ENCODE results near the gene ZMYND15.
"Not testable (repeated sequence)": the region's sequence is repeated elsewhere in the genome, so short reads cannot be mapped to it uniquely, and the experiment has no call there.

ZMYND15 gene, protein sequence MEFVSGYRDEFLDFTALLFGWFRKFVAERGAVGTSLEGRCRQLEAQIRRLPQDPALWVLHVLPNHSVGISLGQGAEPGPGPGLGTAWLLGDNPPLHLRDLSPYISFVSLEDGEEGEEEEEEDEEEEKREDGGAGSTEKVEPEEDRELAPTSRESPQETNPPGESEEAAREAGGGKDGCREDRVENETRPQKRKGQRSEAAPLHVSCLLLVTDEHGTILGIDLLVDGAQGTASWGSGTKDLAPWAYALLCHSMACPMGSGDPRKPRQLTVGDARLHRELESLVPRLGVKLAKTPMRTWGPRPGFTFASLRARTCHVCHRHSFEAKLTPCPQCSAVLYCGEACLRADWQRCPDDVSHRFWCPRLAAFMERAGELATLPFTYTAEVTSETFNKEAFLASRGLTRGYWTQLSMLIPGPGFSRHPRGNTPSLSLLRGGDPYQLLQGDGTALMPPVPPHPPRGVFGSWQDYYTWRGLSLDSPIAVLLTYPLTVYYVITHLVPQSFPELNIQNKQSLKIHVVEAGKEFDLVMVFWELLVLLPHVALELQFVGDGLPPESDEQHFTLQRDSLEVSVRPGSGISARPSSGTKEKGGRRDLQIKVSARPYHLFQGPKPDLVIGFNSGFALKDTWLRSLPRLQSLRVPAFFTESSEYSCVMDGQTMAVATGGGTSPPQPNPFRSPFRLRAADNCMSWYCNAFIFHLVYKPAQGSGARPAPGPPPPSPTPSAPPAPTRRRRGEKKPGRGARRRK

GRCh38 chr17:4739122-4740024 lies at the start of gene ZMYND15, which contains the start of gene CXCL16:
Gene ZMYND15 (plus strand): TSS chr17:4739833. CDS start chr17:4740549, 716 bp downstream.
Gene CXCL16 (minus strand): TSS chr17:4739928. CDS start chr17:4739339, 589 bp downstream.
- peak within 1 kb of the TSS; percentile 49 for H3K4me3 ChIP-seq (ENCODE audit: control insufficient read depth, low read depth, low read length)
- peak; percentile 26 for DNase-seq (ENCODE audit: low read depth)

DNA sequence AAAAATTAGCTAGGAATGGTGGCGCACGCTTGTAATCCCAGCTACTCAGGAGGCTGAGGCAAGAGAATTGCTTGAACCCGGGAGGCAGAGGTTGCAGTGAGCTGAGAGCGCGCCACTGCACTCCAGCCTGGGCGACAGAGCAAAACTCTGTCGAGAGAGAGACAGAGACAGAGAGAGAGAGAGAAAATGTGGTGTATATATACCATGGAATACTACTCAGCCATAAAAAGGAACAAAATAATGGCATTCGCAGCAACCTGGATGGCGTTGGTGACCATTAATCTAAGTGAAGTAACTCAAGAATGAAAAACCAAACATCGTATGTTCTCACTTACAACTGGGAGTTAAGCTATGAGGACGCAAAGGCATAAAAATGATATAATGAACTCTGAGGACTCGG lies 49.8 kb upstream of the ZMYND15 start:
- not testable (repeated sequence) for H3K4me3 ChIP-seq (ENCODE audit: control insufficient read depth, low read depth, low read length)

More at GRCh38 chr17:4739122-4740024, at the start of gene ZMYND15, which contains the start of gene CXCL16:
- TF ChIP-seq, protein P1, sequence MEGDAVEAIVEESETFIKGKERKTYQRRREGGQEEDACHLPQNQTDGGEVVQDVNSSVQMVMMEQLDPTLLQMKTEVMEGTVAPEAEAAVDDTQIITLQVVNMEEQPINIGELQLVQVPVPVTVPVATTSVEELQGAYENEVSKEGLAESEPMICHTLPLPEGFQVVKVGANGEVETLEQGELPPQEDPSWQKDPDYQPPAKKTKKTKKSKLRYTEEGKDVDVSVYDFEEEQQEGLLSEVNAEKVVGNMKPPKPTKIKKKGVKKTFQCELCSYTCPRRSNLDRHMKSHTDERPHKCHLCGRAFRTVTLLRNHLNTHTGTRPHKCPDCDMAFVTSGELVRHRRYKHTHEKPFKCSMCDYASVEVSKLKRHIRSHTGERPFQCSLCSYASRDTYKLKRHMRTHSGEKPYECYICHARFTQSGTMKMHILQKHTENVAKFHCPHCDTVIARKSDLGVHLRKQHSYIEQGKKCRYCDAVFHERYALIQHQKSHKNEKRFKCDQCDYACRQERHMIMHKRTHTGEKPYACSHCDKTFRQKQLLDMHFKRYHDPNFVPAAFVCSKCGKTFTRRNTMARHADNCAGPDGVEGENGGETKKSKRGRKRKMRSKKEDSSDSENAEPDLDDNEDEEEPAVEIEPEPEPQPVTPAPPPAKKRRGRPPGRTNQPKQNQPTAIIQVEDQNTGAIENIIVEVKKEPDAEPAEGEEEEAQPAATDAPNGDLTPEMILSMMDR (conservative IDR thresholded peaks at IDR 0.05; ENCODE audit: control insufficient read depth, insufficient read depth, low read depth, low read length): no peak

GRCh38 chr17:4690745-4691144 lies 48.9 kb upstream of the ZMYND15 start:
- TF ChIP-seq, protein P1 (conservative IDR thresholded peaks at IDR 0.05; ENCODE audit: control insufficient read depth, insufficient read depth, low read depth, low read length): no peak
- H3K4me3 ChIP-seq (ENCODE audit: control insufficient read depth, low read depth, low read length): no peak overlapping the region

More for the DNA sequence above, 49.8 kb upstream of the ZMYND15 start:
- DNase-seq (ENCODE audit: low read depth): not testable (repeated sequence)

DNA sequence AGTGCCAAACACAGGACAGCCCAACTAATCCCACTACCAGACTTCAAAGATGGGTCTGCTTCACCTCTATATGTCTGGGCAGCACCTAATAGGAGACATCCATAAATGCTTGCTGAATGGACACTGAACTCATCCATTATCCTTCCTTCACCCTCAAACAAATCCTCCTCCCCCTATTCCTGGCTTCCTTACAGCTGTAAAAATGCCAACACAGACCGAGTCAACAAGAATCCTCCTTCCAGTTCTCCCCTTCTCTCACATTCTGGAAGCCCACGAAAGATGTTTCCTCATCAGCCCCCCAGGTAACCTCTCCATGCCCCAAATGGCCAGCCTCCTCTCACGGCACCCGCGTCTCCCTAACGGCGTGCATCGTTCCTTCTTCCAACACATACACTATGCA lies 47.9 kb upstream of the ZMYND15 start:
- no peak for DNase-seq (ENCODE audit: low read depth)
- TF ChIP-seq, protein P1 (conservative IDR thresholded peaks at IDR 0.05; ENCODE audit: control insufficient read depth, insufficient read depth, low read depth, low read length): no peak

More at GRCh38 chr17:4690745-4691144, 48.9 kb upstream of the ZMYND15 start:
- no peak for DNase-seq (ENCODE audit: low read depth)

GRCh38 chr17:4693416-4693815 lies 46.2 kb upstream of the ZMYND15 start:
- DNase-seq (ENCODE audit: low read depth): no peak
- H3K4me3 ChIP-seq (ENCODE audit: control insufficient read depth, low read depth, low read length): no peak overlapping the region
- TF ChIP-seq, protein P1 (conservative IDR thresholded peaks at IDR 0.05; ENCODE audit: control insufficient read depth, insufficient read depth, low read depth, low read length): no peak

More for the DNA sequence above, 47.9 kb upstream of the ZMYND15 start:
- no peak overlapping the region for H3K4me3 ChIP-seq (ENCODE audit: control insufficient read depth, low read depth, low read length)

DNA sequence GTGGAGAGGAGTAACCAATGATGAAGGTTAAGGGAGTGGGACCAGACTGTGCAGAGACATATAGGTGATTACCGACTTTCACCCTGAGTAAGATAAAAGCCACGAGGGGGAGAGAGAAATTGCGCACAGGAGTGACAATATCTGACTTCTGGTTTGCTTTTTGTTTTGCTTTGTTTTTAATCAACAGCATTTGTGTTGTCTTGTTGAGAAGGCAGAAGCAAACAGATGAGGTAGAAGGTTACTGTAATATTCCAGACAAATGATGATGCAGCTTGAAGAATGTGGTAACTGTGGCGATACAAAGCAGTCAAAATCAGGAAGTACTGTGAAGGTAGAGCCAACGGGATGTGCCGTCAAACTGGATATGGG lies 43.2 kb upstream of the ZMYND15 start:
- TF ChIP-seq, protein P1 (conservative IDR thresholded peaks at IDR 0.05; ENCODE audit: control insufficient read depth, insufficient read depth, low read depth, low read length): no peak
- no peak for DNase-seq (ENCODE audit: low read depth)
- no peak overlapping the region for H3K4me3 ChIP-seq (ENCODE audit: control insufficient read depth, low read depth, low read length)

DNA sequence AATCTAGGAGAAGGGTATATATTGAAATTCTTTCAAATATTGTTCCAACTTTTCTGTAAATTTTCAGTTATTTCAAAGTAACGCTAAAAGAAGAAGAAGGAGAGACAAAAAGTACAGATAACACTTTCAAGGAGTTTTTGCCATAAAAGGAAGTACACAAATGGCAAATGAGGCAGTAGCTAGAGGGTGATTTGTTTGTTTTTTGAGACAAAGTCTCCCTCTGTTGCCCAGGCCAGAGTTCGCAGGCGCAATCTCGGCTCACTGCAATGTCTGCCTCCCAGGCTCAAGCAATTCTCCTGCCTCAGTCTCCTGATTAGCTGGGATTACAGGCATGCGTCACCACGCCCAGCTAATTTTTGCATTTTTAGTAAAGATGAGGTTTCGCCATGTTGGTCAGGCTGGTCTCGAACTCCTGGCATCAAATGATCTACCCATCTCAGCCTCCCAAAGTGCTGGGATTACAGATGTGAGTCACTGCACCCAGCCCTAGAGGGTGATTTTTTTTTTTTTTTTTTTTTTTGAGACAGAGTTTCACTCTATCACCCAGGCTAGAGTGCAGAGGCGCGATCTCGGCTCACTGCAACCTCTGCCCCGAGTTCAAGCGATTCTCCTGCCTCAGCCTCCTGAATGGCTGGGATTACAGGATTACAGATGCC lies 40.1 kb upstream of the ZMYND15 start:
- not testable (repeated sequence) for H3K4me3 ChIP-seq (ENCODE audit: control insufficient read depth, low read depth, low read length); DNase-seq (ENCODE audit: low read depth)
